Tibial nerve (tissue), 3 donors: Measurements from ENCODE around the gene ARHGAP27.

Experiments used
- CTCF ChIP-seq, 5 experiments: fragments of 200-600 bp in 3 of 5; fragments of 450-650 bp in 2 of 5; sonication (generic) in 3 of 5; IDR thresholded peaks; one replicate each; pipeline ENCODE4 v1.5.1; 2016 to 2019; ENCODE audit warnings: antibody characterized with exemption in 5 of 5, mild to moderate bottlenecking in 3 of 5, moderate library complexity in 2 of 5
- POLR2A ChIP-seq, 2 donors: fragments of 450-650 bp; IDR thresholded peaks; one replicate each; pipeline ENCODE4 v1.6.1; 2017; ENCODE audit warnings: antibody characterized with exemption in 2 of 2, mild to moderate bottlenecking in 2 of 2, moderate library complexity in 2 of 2

- TF ChIP-seq CTCF (IDR thresholded peaks at IDR 0.05), result peak; percentile 95 to 100 (median 98)
- TF ChIP-seq POLR2A (IDR thresholded peaks at IDR 0.05), result no peak
Measured at GRCh38 chr17:45428050-45428617, 4.5 kb downstream of the ARHGAP27 start.
